Uterus (tissue), 2 donors: ENCODE measurements around the gene PLA2G1B.

Source experiments
- POLR2A ChIP-seq, 2 donors: fragments of 450-650 bp; IDR thresholded peaks; one replicate each; pipeline ENCODE4 v1.6.1; 2016; ENCODE audit warnings: antibody characterized with exemption in 2 of 2, mild to moderate bottlenecking in 1 of 2, moderate library complexity in 1 of 2
- TF ChIP-seq, protein P1 (sequence below), 4 experiments: fragments of 200-600 bp in 2 of 4; fragments of 450-650 bp in 2 of 4; sonication (generic) in 2 of 4; IDR thresholded peaks; one replicate each; pipeline ENCODE4 v1.5.1; 2016 to 2019; ENCODE audit warnings: antibody characterized with exemption in 4 of 4, mild to moderate bottlenecking in 2 of 4, moderate library complexity in 1 of 4

DNA sequence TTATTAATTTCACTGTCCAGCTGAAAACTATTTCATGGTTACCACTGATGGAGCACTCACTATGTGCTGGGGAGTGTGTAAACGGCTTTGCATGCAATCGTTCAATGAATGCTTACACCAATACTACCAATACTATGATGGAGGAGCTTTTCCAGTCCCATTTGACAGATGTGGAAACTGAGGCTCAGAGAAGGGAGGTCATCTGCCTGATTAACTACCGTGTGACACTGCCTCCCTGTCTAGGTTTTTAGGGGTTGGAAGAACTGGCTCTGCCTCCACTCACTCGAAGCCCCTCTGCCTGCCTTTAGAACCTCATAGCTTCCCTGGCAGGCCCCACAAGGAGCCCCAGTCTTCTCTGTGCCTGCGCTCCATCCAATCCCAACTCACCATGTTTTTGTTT lies 29.5 kb upstream of the PLA2G1B start:
- TF ChIP-seq, protein P1, sequence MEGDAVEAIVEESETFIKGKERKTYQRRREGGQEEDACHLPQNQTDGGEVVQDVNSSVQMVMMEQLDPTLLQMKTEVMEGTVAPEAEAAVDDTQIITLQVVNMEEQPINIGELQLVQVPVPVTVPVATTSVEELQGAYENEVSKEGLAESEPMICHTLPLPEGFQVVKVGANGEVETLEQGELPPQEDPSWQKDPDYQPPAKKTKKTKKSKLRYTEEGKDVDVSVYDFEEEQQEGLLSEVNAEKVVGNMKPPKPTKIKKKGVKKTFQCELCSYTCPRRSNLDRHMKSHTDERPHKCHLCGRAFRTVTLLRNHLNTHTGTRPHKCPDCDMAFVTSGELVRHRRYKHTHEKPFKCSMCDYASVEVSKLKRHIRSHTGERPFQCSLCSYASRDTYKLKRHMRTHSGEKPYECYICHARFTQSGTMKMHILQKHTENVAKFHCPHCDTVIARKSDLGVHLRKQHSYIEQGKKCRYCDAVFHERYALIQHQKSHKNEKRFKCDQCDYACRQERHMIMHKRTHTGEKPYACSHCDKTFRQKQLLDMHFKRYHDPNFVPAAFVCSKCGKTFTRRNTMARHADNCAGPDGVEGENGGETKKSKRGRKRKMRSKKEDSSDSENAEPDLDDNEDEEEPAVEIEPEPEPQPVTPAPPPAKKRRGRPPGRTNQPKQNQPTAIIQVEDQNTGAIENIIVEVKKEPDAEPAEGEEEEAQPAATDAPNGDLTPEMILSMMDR (IDR thresholded peaks at IDR 0.05) = no peak
- TF ChIP-seq POLR2A (IDR thresholded peaks at IDR 0.05) = no peak
